NT2/D1 (cell line): ENCODE data around the gene HSD3B1.
"Not testable (repeated sequence)": the region's sequence is repeated elsewhere in the genome, so short reads cannot be mapped to it uniquely, and the experiment has no call there.

Experiments used
- SUZ12 ChIP-seq: IDR thresholded peaks from 2 replicates; pipeline ENCODE4 v1.6.1; 2011; ENCODE audit not compliant: insufficient read length, insufficient read depth; ENCODE audit errors: extremely low read depth
- YY1 ChIP-seq: IDR thresholded peaks from 2 replicates; pipeline ENCODE4 v1.6.1; 2011; ENCODE audit not compliant: insufficient read length, insufficient read depth
- ZNF274 ChIP-seq: IDR thresholded peaks from 2 replicates; pipeline ENCODE4 v1.6.1; 2011; ENCODE audit warnings: mild to moderate bottlenecking, low read depth, low read length

DNA sequence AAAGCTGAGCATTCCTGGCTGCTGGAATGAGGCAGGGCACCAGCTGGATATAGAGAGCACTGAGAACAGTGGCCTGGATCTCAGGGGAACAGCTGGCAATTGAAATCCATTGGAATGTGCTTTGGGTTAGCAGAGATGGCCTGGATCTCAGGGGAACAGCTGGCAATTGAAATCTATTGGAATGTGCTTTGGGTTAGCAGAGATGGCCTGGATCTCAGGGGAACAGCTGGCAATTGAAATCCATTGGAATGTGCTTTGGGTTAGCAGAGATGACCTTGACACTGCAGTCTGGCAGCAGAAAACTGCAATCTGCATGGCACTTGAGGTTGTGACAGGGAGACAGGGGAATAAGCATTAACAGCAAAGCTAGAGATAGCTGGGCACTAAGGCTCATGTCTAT lies 10.7 kb downstream of the HSD3B1 start:
- TF ChIP-seq ZNF274, SUZ12, YY1: not testable (repeated sequence)
